Gastrocnemius medialis (tissue), 4 donors: ENCODE measurements around the gene ANKRD27.

Experiments used
- POLR2A ChIP-seq, 2 donors: fragments of 450-650 bp; IDR thresholded peaks; one replicate each; pipeline ENCODE4 v1.6.1; 2017; ENCODE audit warnings: antibody characterized with exemption in 2 of 2, mild to moderate bottlenecking in 2 of 2, moderate library complexity in 2 of 2
- TF ChIP-seq, protein P1 (sequence below), 5 experiments: fragments of 450-650 bp in 3 of 5; fragments of 200-600 bp in 2 of 5; sonication (generic) in 2 of 5; IDR thresholded peaks in 4 of 5; conservative IDR thresholded peaks in 1 of 5; 1 replicate in 4 of 5; 2 replicates in 1 of 5; pipeline ENCODE4 v1.5.1; 2016 to 2019; ENCODE audit warnings: antibody characterized with exemption in 5 of 5, mild to moderate bottlenecking in 3 of 5, moderate library complexity in 3 of 5

DNA sequence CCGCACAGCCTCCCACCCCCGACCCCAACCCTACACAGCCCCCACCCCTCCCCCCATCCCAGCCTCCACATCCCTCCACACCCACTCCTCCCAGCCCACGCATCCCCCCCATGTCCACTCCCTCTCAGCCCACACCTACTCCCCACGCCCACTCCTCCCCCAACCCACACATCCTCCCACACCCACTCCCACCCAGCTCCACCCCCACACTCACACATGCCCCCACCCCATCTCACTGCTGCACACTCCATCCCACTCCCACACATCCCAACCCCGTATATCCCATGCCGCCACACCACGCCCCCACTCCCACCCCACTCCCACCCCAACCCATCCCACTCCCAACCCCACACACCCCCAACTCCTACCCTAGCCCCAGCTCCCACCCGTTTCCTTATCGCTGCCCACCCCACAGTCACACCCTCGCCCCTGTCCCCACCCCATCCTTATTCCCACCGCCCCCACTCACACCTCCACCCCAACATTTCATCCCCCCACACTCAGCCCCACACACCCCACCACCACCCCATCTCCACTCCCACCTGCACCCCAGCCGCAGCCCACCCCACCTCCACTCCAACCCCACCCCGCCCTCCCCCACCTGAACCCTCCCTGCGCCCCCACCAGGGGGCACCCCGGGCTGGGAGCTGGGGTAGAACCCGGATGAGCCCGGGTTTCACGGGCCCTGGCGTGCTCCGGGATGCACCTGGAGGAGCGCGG lies 45.4 kb upstream of the ANKRD27 start:
- TF ChIP-seq, protein P1, sequence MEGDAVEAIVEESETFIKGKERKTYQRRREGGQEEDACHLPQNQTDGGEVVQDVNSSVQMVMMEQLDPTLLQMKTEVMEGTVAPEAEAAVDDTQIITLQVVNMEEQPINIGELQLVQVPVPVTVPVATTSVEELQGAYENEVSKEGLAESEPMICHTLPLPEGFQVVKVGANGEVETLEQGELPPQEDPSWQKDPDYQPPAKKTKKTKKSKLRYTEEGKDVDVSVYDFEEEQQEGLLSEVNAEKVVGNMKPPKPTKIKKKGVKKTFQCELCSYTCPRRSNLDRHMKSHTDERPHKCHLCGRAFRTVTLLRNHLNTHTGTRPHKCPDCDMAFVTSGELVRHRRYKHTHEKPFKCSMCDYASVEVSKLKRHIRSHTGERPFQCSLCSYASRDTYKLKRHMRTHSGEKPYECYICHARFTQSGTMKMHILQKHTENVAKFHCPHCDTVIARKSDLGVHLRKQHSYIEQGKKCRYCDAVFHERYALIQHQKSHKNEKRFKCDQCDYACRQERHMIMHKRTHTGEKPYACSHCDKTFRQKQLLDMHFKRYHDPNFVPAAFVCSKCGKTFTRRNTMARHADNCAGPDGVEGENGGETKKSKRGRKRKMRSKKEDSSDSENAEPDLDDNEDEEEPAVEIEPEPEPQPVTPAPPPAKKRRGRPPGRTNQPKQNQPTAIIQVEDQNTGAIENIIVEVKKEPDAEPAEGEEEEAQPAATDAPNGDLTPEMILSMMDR (IDR thresholded peaks at IDR 0.05 in 4 of 5, conservative IDR thresholded peaks at IDR 0.05 in 1 of 5): no peak
- no peak for TF ChIP-seq POLR2A (IDR thresholded peaks at IDR 0.05)
